Panc1 (cell line): ENCODE results near the gene CCDC57.

Source experiments
- POLR2AphosphoS5 ChIP-seq: IDR thresholded peaks from 2 replicates; pipeline ENCODE4 v1.6.1; 2012; ENCODE audit warnings: mild to moderate bottlenecking, low read depth, low read length, moderate library complexity
- REST ChIP-seq, 2 experiments: IDR thresholded peaks; 2 replicates each; pipeline ENCODE4 v1.6.1; 2011 to 2012; ENCODE audit warnings: low read depth in 2 of 2, control low read depth in 1 of 2, low read length in 1 of 2, mild to moderate bottlenecking in 1 of 2, moderate library complexity in 1 of 2; ENCODE audit not compliant: insufficient read depth in 1 of 2
- SIN3A ChIP-seq: IDR thresholded peaks from 2 replicates; pipeline ENCODE4 v1.6.1; 2012; ENCODE audit warnings: low read depth, mild to moderate bottlenecking, low read length, moderate library complexity, borderline replicate concordance; ENCODE audit not compliant: insufficient read depth
- TCF7L2 ChIP-seq: IDR thresholded peaks from 2 replicates; pipeline ENCODE4 v1.6.1; 2011; ENCODE audit warnings: mild to moderate bottlenecking, low read depth, low read length, inconsistent platforms
- TF ChIP-seq, protein P1 (sequence below): fragments of 450-650 bp; IDR thresholded peaks from 2 replicates; pipeline ENCODE4 v1.5.1; 2017; ENCODE audit warnings: mild to moderate bottlenecking

DNA sequence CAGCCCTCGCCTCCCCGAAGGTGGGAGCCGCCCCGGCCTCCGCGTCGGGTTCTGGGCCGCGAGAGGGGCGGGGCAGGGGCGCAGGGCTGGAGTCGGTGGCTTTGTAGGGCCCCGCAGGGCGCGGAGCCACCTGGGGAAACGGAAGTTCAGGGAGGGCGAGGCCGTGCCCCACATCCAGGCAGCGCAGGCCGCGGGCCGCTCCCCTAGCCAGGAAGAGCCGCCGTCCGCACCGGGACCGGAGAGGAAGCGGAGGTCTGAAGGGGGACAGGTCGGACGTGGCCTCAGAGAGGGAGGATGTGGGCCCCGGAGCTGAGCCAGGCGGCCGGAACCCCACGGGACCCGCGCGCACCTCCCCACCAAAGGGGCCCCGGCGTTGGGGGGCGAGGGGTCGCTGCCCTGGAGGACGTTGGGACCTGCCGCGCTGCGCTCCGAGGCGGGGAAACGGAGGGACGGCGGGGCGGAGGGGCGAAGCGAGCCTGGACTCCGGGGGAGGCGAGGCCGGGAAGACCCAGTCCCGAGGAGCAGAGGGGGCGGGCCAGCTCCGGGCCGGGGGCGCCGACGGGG lies 15.7 kb upstream of the CCDC57 start:
- TF ChIP-seq, protein P1, sequence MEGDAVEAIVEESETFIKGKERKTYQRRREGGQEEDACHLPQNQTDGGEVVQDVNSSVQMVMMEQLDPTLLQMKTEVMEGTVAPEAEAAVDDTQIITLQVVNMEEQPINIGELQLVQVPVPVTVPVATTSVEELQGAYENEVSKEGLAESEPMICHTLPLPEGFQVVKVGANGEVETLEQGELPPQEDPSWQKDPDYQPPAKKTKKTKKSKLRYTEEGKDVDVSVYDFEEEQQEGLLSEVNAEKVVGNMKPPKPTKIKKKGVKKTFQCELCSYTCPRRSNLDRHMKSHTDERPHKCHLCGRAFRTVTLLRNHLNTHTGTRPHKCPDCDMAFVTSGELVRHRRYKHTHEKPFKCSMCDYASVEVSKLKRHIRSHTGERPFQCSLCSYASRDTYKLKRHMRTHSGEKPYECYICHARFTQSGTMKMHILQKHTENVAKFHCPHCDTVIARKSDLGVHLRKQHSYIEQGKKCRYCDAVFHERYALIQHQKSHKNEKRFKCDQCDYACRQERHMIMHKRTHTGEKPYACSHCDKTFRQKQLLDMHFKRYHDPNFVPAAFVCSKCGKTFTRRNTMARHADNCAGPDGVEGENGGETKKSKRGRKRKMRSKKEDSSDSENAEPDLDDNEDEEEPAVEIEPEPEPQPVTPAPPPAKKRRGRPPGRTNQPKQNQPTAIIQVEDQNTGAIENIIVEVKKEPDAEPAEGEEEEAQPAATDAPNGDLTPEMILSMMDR: no peak
- TF ChIP-seq REST (IDR thresholded peaks at IDR 0.05; ENCODE audit: insufficient read depth in 1 of 2, low read depth in 2 of 2, low read length in 1 of 2) (no peak), POLR2AphosphoS5 (no peak), SIN3A (no peak), TCF7L2 (peak; percentile 82; the same call in 1 of the 2 replicates)
